Choroid plexus epithelial cell (primary cell): ENCODE results near the gene ACKR3.

Experiments used
- DNase-seq: peaks from one replicate; pipeline ENCODE4 v3.0.0-alpha.2; 2010; ENCODE audit warnings: low read depth
- H3K4me3 ChIP-seq: 2 replicates; pipeline ENCODE4 v1.5.1; 2011; ENCODE audit warnings: low read depth, mild to moderate bottlenecking, control low read depth, low read length, moderate library complexity
- CTCF ChIP-seq: conservative IDR thresholded peaks from 2 replicates; pipeline ENCODE4 v1.5.1; 2011; ENCODE audit warnings: low read depth, mild to moderate bottlenecking, control low read depth, inconsistent platforms, low read length, moderate library complexity

Gene ACKR3

GRCh38 chr2:236619910-236620612, 50.4 kb downstream of the ACKR3 start:
- TF ChIP-seq CTCF: no peak
- DNase-seq: no peak

GRCh38 chr2:236621786-236622185, 52.2 kb downstream of the ACKR3 start:
- DNase-seq: no peak
- H3K4me3 ChIP-seq: no peak overlapping the region
- no peak for TF ChIP-seq CTCF

More at GRCh38 chr2:236619910-236620612, 50.4 kb downstream of the ACKR3 start:
- H3K4me3 ChIP-seq: no peak overlapping the region

GRCh38 chr2:236622201-236622600, 52.6 kb downstream of the ACKR3 start:
- DNase-seq: no peak
- H3K4me3 ChIP-seq: no peak overlapping the region
- no peak for TF ChIP-seq CTCF

GRCh38 chr2:236622660-236623059, 53.0 kb downstream of the ACKR3 start:
- DNase-seq: no peak
- TF ChIP-seq CTCF: no peak
- no peak overlapping the region for H3K4me3 ChIP-seq

GRCh38 chr2:236623816-236624215, 54.2 kb downstream of the ACKR3 start:
- no peak for TF ChIP-seq CTCF
- no peak overlapping the region for H3K4me3 ChIP-seq

GRCh38 chr2:236625156-236625690, 55.6 kb downstream of the ACKR3 start:
- no peak for DNase-seq
- H3K4me3 ChIP-seq: no peak overlapping the region
- TF ChIP-seq CTCF: no peak

More at GRCh38 chr2:236623816-236624215, 54.2 kb downstream of the ACKR3 start:
- no peak for DNase-seq
